SK-N-SH (cell line): ENCODE measurements around the gene DNPH1.

Experiments
- FOSL2 ChIP-seq: IDR thresholded peaks from 2 replicates; pipeline ENCODE4 v1.4.0; 2012; ENCODE audit warnings: low read depth, mild to moderate bottlenecking, moderate library complexity, borderline replicate concordance
- POLR2AphosphoS5 ChIP-seq: IDR thresholded peaks from 2 replicates; pipeline ENCODE4 v1.6.1; 2012; ENCODE audit warnings: low read depth, low read length
- USF1 ChIP-seq: IDR thresholded peaks from 2 replicates; pipeline ENCODE4 v1.4.0; 2012; ENCODE audit warnings: low read depth, borderline replicate concordance
- TF ChIP-seq, protein P1 (sequence below): fragments of 200-600 bp; sonication (generic); IDR thresholded peaks from 2 replicates; pipeline ENCODE4 v1.6.1; 2017; ENCODE audit warnings: antibody characterized with exemption, mild to moderate bottlenecking, moderate library complexity

DNA sequence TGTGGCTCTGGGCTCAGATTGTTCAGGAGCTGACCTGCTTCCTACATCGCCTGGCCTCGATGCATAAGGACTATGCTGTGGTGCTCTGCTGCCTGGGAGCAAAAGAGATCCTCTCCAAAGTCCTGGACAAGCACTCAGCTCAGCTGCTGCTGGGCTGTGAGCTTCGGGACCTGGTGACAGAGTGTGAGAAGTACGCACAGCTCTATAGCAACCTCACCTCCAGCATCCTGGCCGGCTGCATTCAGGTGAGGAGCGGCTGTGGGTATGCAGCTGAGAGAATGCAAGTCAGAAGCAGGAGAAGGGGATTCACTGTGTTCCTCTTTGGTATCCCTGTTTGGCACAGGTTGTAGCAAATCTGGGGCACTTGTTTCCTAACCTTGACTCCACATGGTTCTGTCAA lies 29.4 kb downstream of the DNPH1 start:
- TF ChIP-seq, protein P1, sequence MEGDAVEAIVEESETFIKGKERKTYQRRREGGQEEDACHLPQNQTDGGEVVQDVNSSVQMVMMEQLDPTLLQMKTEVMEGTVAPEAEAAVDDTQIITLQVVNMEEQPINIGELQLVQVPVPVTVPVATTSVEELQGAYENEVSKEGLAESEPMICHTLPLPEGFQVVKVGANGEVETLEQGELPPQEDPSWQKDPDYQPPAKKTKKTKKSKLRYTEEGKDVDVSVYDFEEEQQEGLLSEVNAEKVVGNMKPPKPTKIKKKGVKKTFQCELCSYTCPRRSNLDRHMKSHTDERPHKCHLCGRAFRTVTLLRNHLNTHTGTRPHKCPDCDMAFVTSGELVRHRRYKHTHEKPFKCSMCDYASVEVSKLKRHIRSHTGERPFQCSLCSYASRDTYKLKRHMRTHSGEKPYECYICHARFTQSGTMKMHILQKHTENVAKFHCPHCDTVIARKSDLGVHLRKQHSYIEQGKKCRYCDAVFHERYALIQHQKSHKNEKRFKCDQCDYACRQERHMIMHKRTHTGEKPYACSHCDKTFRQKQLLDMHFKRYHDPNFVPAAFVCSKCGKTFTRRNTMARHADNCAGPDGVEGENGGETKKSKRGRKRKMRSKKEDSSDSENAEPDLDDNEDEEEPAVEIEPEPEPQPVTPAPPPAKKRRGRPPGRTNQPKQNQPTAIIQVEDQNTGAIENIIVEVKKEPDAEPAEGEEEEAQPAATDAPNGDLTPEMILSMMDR: no peak
- TF ChIP-seq FOSL2: no peak
- no peak for TF ChIP-seq USF1
- no peak for TF ChIP-seq POLR2AphosphoS5
